HG02852 (cell line): ENCODE results near the gene IQCN.

Source experiments
- ATAC-seq: cut with Tn5 transposase; IDR thresholded peaks from one replicate; pipeline ENCODE4 v1.9.1; 2021; ENCODE audit warnings: mild to moderate bottlenecking, moderate library complexity; ENCODE audit not compliant: unreplicated experiment

IQCN gene

GRCh38 chr19:18287836-18288772 is 13.9 kb upstream of the IQCN start:
- ATAC-seq = no peak

- no peak for ATAC-seq
These were observed 12.9 kb upstream of the IQCN start for GRCh38 chr19:18286973-18287635.

- no peak for ATAC-seq
These were observed 10.6 kb upstream of the IQCN start for GRCh38 chr19:18284712-18285360.

GRCh38 chr19:18283338-18283737 is 9.1 kb upstream of the IQCN start:
- no peak for ATAC-seq

GRCh38 chr19:18282788-18283141 is 8.5 kb upstream of the IQCN start:
- ATAC-seq = no peak

GRCh38 chr19:18282021-18282787 is 8.0 kb upstream of the IQCN start:
- ATAC-seq = no peak

- peak; percentile 68 for ATAC-seq
These were observed 7.1 kb upstream of the IQCN start, which contains the start of gene JUND for GRCh38 chr19:18281082-18282020. JUND (minus strand) TSS chr19:18281622; CDS start chr19:18281484, 138 bp downstream.

- ATAC-seq = no peak
These were observed 6.2 kb upstream of the IQCN start for GRCh38 chr19:18280247-18281081.

- no peak for ATAC-seq
These were observed 5.4 kb upstream of the IQCN start for GRCh38 chr19:18279516-18280246.

GRCh38 chr19:18279266-18279515 is 4.9 kb upstream of the IQCN start:
- ATAC-seq = no peak

GRCh38 chr19:18278521-18279265 is 4.4 kb upstream of the IQCN start:
- no peak for ATAC-seq

- no peak for ATAC-seq
These were observed 617 bp upstream of the IQCN start for GRCh38 chr19:18274781-18275356.

GRCh38 chr19:18273561-18274218 is 562 bp downstream of the IQCN start:
- no peak for ATAC-seq

GRCh38 chr19:18271433-18271841 is 2.8 kb downstream of the IQCN start:
- ATAC-seq = no peak

- no peak for ATAC-seq
These were observed 3.9 kb downstream of the IQCN start for GRCh38 chr19:18270326-18270725.

GRCh38 chr19:18269070-18269723 is 5.1 kb downstream of the IQCN start:
- no peak for ATAC-seq
